ENCODE data around the gene WFDC1.

- TF ChIP-seq CTCF (IDR thresholded peaks at IDR 0.05) (no peak), POLR2AphosphoS5 (IDR thresholded peaks at IDR 0.05) (no peak)
These were observed 561 bp upstream of the WFDC1 start for GRCh38 chr16:84294117-84294516.
